NAMALWA (cell line): ENCODE results near the gene CAMK4.

Source experiments
- DNase-seq: peaks from one replicate; pipeline ENCODE4 v3.0.0-alpha.2; 2015; ENCODE audit warnings: low spot score

Gene CAMK4

DNA sequence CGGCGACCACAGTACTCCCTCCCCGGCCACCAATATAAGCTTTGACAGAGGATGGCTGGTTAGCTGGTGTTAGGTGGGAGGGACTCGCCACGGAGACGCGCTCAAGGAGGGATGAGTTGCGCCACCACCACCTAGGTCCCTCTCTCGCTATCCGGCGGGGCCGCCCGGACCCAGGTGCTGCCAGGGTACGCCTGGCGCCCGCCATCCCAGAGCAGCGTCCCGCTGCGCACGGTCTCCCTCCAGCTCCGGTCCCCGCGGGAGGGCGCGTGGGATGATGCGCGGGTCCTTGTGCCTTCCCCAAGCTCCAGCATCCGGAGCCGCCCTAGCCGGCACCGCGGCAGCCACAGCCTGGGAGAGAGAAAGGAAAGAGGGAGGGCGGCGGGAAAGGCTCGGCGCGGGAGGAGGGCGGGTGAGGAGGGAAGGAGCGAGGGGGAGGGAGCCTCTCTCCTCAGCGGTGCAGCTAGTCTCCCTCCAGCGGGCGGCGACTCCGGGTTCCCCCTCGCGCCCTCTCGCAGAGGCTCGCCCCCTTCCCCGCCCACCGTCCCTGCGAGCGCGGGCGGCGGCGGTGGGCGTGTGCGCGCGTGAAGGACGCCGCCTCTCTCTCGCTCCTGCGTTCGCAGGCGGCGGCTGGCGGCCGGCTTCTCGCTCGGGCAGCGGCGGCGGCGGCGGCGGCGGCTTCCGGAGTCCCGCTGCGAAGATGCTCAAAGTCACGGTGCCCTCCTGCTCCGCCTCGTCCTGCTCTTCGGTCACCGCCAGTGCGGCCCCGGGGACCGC, at the start of gene CAMK4:
CAMK4 (plus strand) TSS at position 598 of the 774 bp plus-strand sequence; CDS start at position 698, 100 bp downstream.
- peak; percentile 81 for DNase-seq

- DNase-seq, result no peak
Observed at GRCh38 chr5:111183064-111183463, 41.1 kb upstream of the CAMK4 start.

DNA sequence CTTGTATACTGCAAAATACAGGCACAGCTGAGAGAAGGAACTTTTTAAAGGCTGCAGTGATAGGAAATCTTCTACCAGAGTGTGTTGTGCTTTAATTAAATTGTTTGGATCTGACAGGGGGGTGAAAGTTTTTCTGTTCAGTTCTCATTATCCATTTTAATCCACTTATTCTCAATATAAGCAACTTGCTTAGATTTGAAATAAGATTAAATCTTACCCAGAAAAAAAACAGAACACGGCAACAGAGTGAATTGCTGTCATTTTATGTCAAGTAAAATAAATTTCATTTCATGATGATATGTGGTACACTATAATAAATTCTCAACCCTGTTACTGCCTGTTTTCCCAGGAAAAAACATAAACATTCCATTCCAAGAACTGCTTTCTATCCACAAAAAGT, 37.1 kb upstream of the CAMK4 start:
- DNase-seq, result no peak

- no peak for DNase-seq
Observed at GRCh38 chr5:111194053-111194452, 30.1 kb upstream of the CAMK4 start.

DNA sequence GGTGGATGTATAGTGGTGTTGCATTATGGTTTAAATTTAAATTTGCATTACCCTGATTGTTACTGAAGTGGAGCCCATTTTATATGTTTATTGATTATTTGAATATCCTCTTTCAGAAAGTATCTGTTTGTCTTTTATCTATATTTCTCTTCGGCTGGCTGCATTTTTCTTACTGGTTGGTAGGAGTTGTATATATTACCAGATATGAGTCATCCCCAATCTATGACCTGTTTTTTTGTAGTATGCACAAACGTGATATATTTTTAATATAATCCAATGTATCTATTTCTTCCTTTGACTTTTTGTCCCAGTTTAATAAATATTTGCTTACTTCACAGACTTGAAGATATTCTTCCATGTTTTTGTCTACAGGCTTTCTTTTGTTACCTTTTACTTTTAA, 29.3 kb upstream of the CAMK4 start:
- DNase-seq, result no peak

GRCh38 chr5:111197523-111197922, 26.7 kb upstream of the CAMK4 start:
- DNase-seq, result no peak

- no peak for DNase-seq
Observed at GRCh38 chr5:111198281-111198966, 25.8 kb upstream of the CAMK4 start.

DNA sequence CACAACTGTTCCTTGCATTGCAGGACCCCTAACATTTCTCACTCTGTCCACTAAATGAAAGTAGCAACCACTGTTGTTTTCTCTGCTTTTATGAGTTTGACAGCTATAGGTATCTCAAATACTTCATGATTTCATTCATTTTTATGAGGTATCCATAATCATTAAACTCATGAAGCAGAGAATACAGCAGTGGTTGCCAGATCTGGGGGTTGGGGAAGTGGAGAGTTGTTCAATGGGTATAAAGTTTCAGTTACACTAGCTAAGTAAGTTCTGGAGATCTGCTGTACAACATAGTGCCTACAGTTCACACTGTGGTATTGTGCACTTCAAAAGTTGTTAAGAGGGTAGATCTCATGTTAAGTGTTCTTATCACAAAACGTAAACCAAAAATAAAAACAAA, 23.4 kb upstream of the CAMK4 start:
- no peak for DNase-seq

DNA sequence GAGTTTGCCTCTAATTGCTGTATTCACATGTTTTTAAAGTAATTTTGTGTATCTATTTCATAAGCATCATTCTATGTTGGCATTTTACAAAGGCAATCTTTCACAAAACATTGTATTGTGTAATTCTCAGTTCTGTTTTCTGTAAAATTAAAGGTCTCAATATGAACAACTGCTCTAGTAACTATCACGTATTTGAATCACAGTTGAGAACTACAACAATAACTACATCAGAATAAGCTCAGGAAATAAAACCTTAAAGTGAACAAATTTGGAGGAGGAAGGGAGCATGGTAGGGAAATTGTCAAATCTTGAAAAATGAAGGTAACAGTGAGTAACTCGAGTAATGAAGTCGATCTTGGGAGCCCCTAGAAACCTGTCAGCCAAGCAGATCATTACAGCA, 22.5 kb upstream of the CAMK4 start:
- DNase-seq, result no peak

- DNase-seq, result no peak
Observed at GRCh38 chr5:111211341-111211740, 12.8 kb upstream of the CAMK4 start.

GRCh38 chr5:111214052-111214742, 10.0 kb upstream of the CAMK4 start:
- no peak for DNase-seq

DNA sequence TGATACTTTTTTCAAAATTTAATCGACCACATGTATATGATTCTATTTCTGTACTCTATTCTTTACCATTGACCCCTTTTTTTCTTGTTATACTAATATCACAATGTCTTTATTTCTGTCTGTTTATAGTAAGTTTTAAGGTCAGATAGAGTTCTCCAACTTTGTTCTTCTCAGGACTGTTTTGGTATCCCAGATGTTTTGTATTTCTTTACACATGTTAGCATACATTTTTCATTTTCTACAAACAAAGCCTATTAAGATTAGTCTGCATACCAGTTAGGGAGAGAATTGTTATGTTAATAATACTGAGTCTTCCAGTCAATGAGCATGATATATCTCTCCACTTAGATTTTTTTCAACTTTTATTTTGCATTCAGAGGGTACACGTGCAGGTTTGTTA, 8.2 kb upstream of the CAMK4 start:
- no peak for DNase-seq

- DNase-seq, result no peak
Observed at GRCh38 chr5:111221139-111221538, 3.0 kb upstream of the CAMK4 start.

DNA sequence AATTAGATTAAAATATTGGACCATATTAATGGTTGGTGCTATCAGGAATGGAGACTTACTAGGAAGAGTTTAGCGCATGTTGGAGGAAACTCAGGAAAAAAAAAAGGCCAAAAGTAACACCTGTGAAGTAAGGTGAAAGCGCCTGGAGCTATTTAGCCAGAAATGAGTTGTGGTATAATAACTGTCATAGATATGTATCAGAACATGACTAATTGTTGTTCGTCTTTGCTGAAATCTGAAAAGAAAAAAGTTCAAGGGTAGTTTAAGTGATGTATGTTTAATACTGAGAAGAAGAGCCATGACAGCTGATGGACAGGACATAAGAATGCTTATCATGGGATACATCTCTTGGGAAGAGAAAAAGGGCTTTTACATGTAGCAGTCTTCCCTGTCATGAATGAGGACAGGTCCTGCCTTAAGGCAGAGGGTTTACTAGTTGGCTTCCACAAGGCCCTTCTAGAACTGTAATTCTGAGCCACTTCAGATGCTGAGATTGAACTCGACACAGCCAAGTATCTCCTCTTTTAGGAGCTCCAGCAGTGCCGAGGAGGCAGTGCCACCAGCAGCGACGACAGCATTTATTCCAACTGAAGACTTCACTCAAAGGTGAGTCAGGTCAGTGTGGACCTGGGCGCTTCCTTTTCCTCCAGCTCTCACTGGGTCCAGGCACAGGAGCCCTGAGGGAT, 940 bp upstream of the CAMK4 start:
- DNase-seq, result no peak

DNA sequence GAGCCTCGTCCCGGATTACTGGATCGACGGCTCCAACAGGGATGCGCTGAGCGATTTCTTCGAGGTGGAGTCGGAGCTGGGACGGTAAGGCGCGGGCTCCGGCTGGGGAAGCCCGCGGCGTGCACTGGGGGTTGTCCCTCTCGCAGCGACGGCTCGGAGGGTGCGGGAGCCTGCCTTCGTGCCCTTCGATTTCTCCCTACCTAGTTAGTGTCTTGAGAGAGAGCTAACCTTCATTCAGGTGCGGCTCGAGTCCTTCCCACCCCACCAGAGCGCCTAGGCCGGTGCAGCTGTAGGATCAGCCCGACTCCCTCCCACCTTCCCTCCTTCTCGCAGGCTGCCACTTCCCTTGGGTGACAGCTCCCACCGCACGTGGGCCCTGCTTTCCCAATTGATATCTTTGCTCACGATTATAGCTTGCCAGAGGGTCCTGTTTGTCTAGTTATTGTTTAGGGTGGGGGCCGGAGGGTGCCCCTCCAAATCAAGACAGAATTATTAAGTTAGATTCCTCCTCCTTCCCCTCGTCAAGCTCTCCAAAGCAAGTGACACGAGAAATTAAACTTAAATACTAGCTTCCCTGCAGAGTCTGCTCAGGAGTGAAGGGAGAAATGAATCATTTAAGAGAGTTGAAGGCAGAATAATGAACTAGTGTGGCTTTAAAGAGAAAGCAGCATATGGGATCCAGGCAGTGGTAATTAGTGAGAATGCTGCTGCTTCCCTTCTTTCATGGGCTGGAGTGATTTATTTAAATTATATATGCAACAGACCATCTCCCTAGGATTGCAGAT, 569 bp downstream of the CAMK4 start:
- DNase-seq, result no peak

DNA sequence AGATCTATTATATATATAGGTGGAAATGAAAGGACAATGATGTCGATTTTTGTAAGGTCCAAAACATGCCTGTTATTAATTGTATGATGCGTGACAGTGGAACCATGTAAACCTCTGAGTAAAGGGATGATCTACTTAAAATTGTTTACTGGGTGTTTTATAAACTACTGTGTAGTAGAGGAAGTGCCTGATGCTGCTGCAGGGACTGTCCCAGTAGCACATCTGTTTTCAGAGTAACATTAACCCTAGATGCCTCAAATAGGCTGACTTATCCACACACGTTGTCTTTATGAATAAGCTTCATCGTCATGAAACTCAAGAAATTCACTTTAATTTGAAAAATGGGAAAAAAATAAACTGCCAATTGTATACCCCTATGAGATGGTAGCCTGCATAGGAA, 1.7 kb downstream of the CAMK4 start:
- DNase-seq, result peak; percentile 30

DNA sequence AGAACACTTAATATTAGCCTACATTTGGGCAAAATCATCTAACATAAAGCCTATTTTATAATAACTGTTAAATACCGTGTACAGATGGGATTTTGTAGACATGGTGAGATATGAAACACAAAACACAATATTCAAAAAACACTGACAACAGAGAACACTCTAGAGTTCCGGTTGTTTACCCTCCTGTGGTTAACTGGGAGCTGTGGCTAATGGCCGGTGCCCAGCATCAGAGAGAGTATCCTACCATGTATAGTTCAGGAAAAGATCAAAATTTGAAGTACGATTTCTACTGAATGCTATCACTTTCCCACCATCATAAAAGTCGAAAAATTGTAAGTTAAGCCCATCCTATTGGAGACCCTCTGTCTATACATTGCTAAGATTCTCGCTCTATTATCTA, 2.4 kb downstream of the CAMK4 start:
- no peak for DNase-seq

DNA sequence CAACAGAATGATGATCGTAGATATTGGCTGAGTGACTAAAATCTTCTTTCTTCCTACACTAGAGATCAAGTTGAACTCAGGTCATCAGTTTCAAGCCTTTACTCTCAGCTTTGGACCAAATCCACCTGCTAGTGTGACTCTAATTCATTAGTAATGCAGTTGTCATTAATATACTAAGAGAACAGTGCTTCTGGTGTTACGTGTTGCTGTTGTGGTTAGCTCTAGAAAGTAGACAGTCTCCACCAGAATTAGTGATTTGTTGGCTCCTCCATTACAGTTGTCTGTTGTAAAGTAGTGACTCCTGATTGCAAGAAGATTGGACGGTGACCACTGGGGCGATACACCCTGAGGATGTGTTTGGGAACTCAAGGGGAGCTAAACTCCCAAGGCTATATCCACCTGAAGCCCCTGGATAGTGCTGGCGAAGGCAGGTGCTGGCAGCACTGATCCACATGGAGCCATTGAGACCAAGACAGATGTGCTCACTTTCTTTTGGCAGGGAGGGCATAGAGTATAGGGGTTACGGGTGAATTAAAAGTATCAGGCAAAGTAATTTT, 3.1 kb downstream of the CAMK4 start:
- DNase-seq, result no peak

GRCh38 chr5:111227801-111228200, 3.6 kb downstream of the CAMK4 start:
- no peak for DNase-seq

DNA sequence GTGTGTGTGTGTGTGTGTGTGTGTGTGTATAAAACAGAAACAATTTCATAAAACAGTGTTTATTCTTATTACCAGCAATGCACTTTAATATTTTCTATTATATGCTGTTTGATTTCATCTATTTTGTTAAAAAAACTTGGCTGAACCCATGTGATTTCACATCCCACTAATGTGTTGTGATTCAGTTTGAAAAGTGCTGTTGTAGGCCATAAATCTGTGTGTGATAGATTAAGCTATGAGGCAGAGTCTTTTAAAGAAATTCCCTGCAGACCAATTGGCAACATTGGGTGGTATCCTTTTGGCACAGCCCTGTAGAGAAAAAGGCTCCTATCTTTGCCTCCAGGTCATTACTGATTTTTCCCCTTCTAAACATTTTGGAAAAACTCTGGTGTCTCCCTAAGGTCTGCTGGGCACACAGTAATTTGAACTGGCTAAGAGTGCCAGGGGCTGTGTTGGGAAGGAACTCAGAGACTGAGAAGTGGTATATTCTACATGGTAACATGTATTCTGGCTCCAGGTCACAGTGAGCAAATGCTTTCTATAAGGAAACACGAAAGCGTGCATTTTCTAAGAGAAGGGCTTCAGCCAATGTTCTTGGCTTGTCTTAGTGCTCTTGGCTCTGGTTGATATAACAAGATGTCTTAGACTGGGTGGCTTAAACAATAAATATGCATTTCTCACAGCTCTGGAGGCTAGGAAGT, 4.5 kb downstream of the CAMK4 start:
- DNase-seq, result no peak
